ENCODE data around the gene SCAMP5.
A peak's percentile ranks its signal among the peaks of the same experiment; 100 is the strongest.

The SCAMP5 gene

DNA sequence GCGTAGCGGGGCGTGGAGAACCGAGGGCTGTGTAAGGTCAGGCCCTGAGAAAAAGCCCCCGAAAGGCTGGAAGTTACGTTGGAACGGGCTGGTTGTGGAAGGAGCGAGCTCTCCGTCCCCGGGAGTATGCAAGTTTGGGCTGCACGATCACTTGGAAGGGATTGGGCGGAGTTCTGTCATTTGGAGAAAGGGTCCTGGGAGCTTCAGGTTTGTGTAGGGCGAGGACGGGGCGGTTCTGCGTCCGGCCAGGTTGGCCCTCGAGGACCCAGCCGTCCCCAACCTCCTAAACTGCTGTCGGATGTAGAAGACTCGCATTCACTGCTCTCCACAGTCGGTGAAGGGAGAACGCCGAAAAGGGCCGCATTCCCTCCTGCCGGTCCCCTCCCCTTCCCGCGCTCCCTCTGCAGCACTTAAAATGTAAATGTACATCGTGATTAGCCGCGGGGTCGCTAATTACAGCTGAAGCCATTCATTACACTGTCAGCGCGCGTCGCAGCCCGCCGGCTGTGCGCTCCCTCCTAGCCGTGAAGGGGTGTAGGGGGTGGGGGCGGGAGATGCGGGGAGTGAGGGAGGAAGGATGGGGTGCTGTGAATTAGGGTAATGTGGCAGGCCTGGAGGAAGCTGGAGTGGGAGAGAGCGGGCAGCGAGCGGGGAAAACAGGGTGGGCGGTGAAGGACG, 36.3 kb upstream of the SCAMP5 start:
- peak overlapping the region; percentile 58 to 61 for H3K4me3 ChIP-seq (ENCODE audit: low read depth in 1 of 2, low read length in 2 of 2)
- H3K36me3 ChIP-seq (ENCODE audit: control insufficient read depth in 1 of 2, insufficient read depth in 2 of 2, low read length in 2 of 2) = no peaks in the 10 kb centered on the region
- H3K9me3 ChIP-seq (ENCODE audit: control insufficient read depth in 1 of 2, low read length in 2 of 2) = no peaks in the 10 kb centered on the region
- no peak overlapping the region for H3K27ac ChIP-seq (ENCODE audit: low read length)
- peaks cover 11% of the 10 kb centered on the region for H3K27me3 ChIP-seq (ENCODE audit: low read depth, low read length)
- peaks cover 14 to 43% of the 10 kb centered on the region in 2 donors for H3K4me1 ChIP-seq (ENCODE audit: control insufficient read depth in 1 of 2, insufficient read depth in 2 of 2, low read length in 2 of 2)

GRCh38 chr15:74959586-74959939, 35.8 kb upstream of the SCAMP5 start:
- H3K36me3 ChIP-seq (ENCODE audit: control insufficient read depth in 1 of 2, insufficient read depth in 2 of 2, low read length in 2 of 2) = no peaks in the 10 kb centered on the region
- peak overlapping the region in 1 of 2 donors; percentile 61 for H3K4me3 ChIP-seq (ENCODE audit: low read depth in 1 of 2, low read length in 2 of 2)
- H3K27me3 ChIP-seq (ENCODE audit: low read depth, low read length) = peaks cover 11% of the 10 kb centered on the region
- H3K27ac ChIP-seq (ENCODE audit: low read length) = no peak overlapping the region
- no peaks in the 10 kb centered on the region for H3K9me3 ChIP-seq (ENCODE audit: control insufficient read depth in 1 of 2, low read length in 2 of 2)
- peaks cover 14 to 39% of the 10 kb centered on the region in 2 donors for H3K4me1 ChIP-seq (ENCODE audit: control insufficient read depth in 1 of 2, insufficient read depth in 2 of 2, low read length in 2 of 2)

- no peak overlapping the region for H3K27ac ChIP-seq (ENCODE audit: low read length)
- peaks cover 11% of the 10 kb centered on the region for H3K27me3 ChIP-seq (ENCODE audit: low read depth, low read length)
- no peaks in the 10 kb centered on the region for H3K36me3 ChIP-seq (ENCODE audit: control insufficient read depth in 1 of 2, insufficient read depth in 2 of 2, low read length in 2 of 2)
- H3K4me1 ChIP-seq (ENCODE audit: control insufficient read depth in 1 of 2, insufficient read depth in 2 of 2, low read length in 2 of 2) = peaks cover 8 to 33% of the 10 kb centered on the region in 2 donors
- no peaks in the 10 kb centered on the region for H3K9me3 ChIP-seq (ENCODE audit: control insufficient read depth in 1 of 2, low read length in 2 of 2)
- no peak overlapping the region for H3K4me3 ChIP-seq (ENCODE audit: low read depth in 1 of 2, low read length in 2 of 2)
Measured at GRCh38 chr15:74960286-74960685, 35.1 kb upstream of the SCAMP5 start.

DNA sequence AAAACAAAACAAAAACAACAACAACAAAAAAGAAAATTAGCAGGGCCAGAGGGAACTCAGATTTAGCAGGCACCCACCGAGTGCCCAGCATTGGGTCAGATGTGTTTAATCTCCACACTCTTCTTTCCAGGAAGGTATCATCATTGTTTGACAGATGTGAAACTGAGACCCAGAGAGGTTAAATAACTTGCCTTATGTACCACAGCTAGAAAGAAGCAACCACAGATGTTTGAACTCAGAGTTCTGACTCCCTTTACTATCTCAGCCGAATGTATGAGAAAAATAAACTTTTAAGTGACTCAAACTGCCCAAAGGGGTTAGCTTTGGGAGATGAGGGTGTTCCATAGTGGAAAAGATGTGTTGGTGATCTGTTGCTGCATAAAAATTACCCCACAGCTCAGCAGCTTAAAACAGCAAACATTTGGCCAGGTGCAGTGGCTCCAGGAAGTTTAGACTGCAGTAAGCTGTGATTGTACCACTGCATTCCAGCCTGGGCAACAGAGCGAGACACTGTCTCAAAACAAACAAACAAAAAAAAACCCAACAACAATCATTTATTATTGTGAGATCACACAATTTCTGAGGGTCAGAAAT, 34.3 kb upstream of the SCAMP5 start:
- H3K27me3 ChIP-seq (ENCODE audit: low read depth, low read length) = peaks cover 11% of the 10 kb centered on the region
- H3K4me3 ChIP-seq (ENCODE audit: low read depth in 1 of 2, low read length in 2 of 2) = no peak overlapping the region
- peaks cover 8 to 25% of the 10 kb centered on the region in 2 donors for H3K4me1 ChIP-seq (ENCODE audit: control insufficient read depth in 1 of 2, insufficient read depth in 2 of 2, low read length in 2 of 2)
- no peaks in the 10 kb centered on the region for H3K9me3 ChIP-seq (ENCODE audit: control insufficient read depth in 1 of 2, low read length in 2 of 2)
- H3K27ac ChIP-seq (ENCODE audit: low read length) = no peak overlapping the region
- H3K36me3 ChIP-seq (ENCODE audit: control insufficient read depth in 1 of 2, insufficient read depth in 2 of 2, low read length in 2 of 2) = no peaks in the 10 kb centered on the region

DNA sequence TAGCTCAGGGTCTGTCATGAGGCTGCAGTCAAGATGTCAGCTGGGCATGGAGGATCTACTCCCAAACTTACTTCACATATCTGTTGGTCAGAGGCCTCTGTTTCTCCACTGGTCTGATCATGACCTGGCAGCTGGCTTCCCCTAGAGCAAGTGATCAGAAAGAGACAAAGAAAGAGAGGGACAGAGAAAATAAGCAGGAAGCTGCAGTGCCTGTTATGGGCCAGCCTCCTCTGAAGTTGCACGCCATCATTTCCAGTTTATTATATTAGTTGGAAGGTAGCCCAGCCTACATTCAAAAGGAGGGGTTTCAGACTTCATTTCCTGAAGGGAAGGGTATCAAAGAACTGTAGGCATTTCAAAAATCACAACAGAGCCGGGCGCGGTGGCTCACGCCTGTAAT, 33.7 kb upstream of the SCAMP5 start:
- H3K36me3 ChIP-seq (ENCODE audit: control insufficient read depth in 1 of 2, insufficient read depth in 2 of 2, low read length in 2 of 2) = no peaks in the 10 kb centered on the region
- H3K4me3 ChIP-seq (ENCODE audit: low read depth in 1 of 2, low read length in 2 of 2) = no peak overlapping the region
- H3K9me3 ChIP-seq (ENCODE audit: control insufficient read depth in 1 of 2, low read length in 2 of 2) = no peaks in the 10 kb centered on the region
- peaks cover 11% of the 10 kb centered on the region for H3K27me3 ChIP-seq (ENCODE audit: low read depth, low read length)
- no peak overlapping the region for H3K27ac ChIP-seq (ENCODE audit: low read length)
- peaks cover 8 to 21% of the 10 kb centered on the region in 2 donors for H3K4me1 ChIP-seq (ENCODE audit: control insufficient read depth in 1 of 2, insufficient read depth in 2 of 2, low read length in 2 of 2)

DNA sequence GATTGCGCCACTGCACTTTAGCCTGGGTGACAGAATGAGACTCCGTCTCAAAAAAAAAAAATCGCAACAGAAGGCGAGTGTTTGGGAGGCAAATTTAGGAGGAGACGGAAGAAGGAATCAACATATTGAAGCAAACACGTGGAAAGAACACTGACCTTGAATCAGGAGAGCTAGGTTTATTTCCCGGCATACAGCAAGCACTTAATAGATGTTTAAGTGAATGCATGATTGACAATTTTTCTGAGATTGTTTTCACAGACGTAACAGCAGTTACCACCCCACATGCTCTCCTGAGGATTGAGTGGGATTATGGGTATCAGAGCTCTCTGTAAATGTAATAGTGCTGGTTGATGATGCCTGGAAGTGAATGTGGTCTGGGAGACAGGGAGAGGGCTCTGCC, 33.1 kb upstream of the SCAMP5 start:
- H3K27ac ChIP-seq (ENCODE audit: low read length) = no peak overlapping the region
- H3K27me3 ChIP-seq (ENCODE audit: low read depth, low read length) = peaks cover 11% of the 10 kb centered on the region

DNA sequence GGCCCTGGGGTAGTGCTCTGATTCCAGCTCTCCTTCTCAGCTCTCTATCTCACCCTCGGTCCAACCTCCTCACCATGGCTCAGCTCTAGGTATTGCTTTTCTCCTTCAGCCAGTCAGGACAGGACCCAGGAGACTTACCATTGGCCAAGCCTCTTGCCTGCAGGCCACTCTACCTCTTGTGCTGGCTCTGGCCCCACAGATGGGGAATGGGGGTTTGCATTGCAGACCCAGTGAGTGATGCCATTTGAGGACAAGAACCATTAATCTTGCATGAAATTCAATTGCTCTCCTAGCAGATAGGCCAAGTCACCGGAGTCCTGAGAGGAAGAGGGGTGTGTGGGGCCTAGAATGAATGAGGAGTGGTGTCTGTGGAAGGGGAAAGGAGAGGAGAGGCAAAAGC, 32.7 kb upstream of the SCAMP5 start:
- no peaks in the 10 kb centered on the region for H3K36me3 ChIP-seq (ENCODE audit: control insufficient read depth in 1 of 2, insufficient read depth in 2 of 2, low read length in 2 of 2)
- H3K27ac ChIP-seq (ENCODE audit: low read length) = no peak overlapping the region
- H3K27me3 ChIP-seq (ENCODE audit: low read depth, low read length) = peaks cover 7% of the 10 kb centered on the region
- peaks cover 5 to 12% of the 10 kb centered on the region in 2 donors for H3K4me1 ChIP-seq (ENCODE audit: control insufficient read depth in 1 of 2, insufficient read depth in 2 of 2, low read length in 2 of 2)
- no peaks in the 10 kb centered on the region for H3K9me3 ChIP-seq (ENCODE audit: control insufficient read depth in 1 of 2, low read length in 2 of 2)
- H3K4me3 ChIP-seq (ENCODE audit: low read depth in 1 of 2, low read length in 2 of 2) = no peak overlapping the region

More for the DNA sequence above, 33.1 kb upstream of the SCAMP5 start:
- H3K4me1 ChIP-seq (ENCODE audit: control insufficient read depth in 1 of 2, insufficient read depth in 2 of 2, low read length in 2 of 2) = peaks cover 7 to 15% of the 10 kb centered on the region in 2 donors
- H3K4me3 ChIP-seq (ENCODE audit: low read depth in 1 of 2, low read length in 2 of 2) = no peak overlapping the region
- H3K36me3 ChIP-seq (ENCODE audit: control insufficient read depth in 1 of 2, insufficient read depth in 2 of 2, low read length in 2 of 2) = no peaks in the 10 kb centered on the region
- no peaks in the 10 kb centered on the region for H3K9me3 ChIP-seq (ENCODE audit: control insufficient read depth in 1 of 2, low read length in 2 of 2)

GRCh38 chr15:74963213-74963612, 32.1 kb upstream of the SCAMP5 start:
- Histone ChIP-seq H3K27me3 (ENCODE audit: low read depth, low read length) (peaks cover 7% of the 10 kb centered on the region), H3K36me3 (ENCODE audit: control insufficient read depth in 1 of 2, insufficient read depth in 2 of 2, low read length in 2 of 2) (no peaks in the 10 kb centered on the region), H3K27ac (ENCODE audit: low read length) (no peak overlapping the region), H3K4me3 (ENCODE audit: low read depth in 1 of 2, low read length in 2 of 2) (no peak overlapping the region), H3K4me1 (ENCODE audit: control insufficient read depth in 1 of 2, insufficient read depth in 2 of 2, low read length in 2 of 2) (peaks cover 5 to 8% of the 10 kb centered on the region in 2 donors), H3K9me3 (ENCODE audit: control insufficient read depth in 1 of 2, low read length in 2 of 2) (no peaks in the 10 kb centered on the region)

GRCh38 chr15:74964794-74965193, 30.6 kb upstream of the SCAMP5 start:
- H3K36me3 ChIP-seq (ENCODE audit: control insufficient read depth in 1 of 2, insufficient read depth in 2 of 2, low read length in 2 of 2) = no peaks in the 10 kb centered on the region
- no peak overlapping the region for H3K27ac ChIP-seq (ENCODE audit: low read length)
- H3K4me3 ChIP-seq (ENCODE audit: low read depth in 1 of 2, low read length in 2 of 2) = no peak overlapping the region
- H3K27me3 ChIP-seq (ENCODE audit: low read depth, low read length) = no peaks in the 10 kb centered on the region
- peaks cover 0 to 1% of the 10 kb centered on the region in 2 donors for H3K4me1 ChIP-seq (ENCODE audit: control insufficient read depth in 1 of 2, insufficient read depth in 2 of 2, low read length in 2 of 2)
- no peaks in the 10 kb centered on the region for H3K9me3 ChIP-seq (ENCODE audit: control insufficient read depth in 1 of 2, low read length in 2 of 2)

DNA sequence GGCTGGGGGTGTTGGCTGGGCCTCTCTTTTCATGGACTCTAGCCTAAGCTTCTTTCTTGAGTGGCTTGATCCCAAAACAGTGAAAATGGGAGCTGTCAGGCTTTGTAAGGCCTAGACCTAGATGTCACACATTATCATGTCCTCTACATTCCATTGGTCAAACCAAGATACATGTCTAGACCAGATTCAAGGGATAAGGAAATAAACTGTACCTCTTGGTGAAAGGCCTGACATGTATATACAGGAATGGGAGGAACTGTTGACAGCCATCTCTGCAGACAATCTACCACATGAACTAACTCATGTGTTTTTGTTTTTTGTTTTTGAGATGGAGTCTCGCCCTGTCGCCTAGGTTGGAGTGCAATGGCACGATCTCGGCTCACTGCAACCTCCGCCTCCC, 27.7 kb upstream of the SCAMP5 start:
- Histone ChIP-seq H3K27me3 (ENCODE audit: low read depth, low read length) (no peaks in the 10 kb centered on the region), H3K27ac (ENCODE audit: low read length) (no peak overlapping the region), H3K4me3 (ENCODE audit: low read depth in 1 of 2, low read length in 2 of 2) (no peak overlapping the region), H3K4me1 (ENCODE audit: control insufficient read depth in 1 of 2, insufficient read depth in 2 of 2, low read length in 2 of 2) (no peaks in the 10 kb centered on the region), H3K9me3 (ENCODE audit: control insufficient read depth in 1 of 2, low read length in 2 of 2) (no peaks in the 10 kb centered on the region), H3K36me3 (ENCODE audit: control insufficient read depth in 1 of 2, insufficient read depth in 2 of 2, low read length in 2 of 2) (no peaks in the 10 kb centered on the region)

DNA sequence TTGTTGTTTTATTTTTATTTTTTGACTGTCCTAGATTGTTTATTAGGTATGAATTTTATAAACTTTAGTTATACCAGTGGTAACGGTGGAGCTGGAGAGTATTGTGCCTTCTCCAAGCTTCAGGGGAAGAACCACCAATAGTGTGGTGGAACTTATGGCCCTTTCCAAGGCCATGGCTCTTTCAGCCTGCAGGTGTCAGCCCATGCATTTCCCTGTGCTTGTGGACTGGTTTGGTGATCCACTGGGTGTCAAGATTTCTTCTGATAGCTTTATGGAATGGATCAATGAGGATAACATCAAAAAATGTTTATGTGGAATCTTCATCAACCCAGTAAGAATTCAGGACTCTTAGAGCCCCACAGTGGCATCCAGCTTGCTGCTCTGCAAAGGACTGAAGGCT, 19.2 kb upstream of the SCAMP5 start:
- Histone ChIP-seq H3K27me3 (ENCODE audit: low read depth, low read length) (no peaks in the 10 kb centered on the region), H3K4me1 (ENCODE audit: control insufficient read depth in 1 of 2, insufficient read depth in 2 of 2, low read length in 2 of 2) (no peaks in the 10 kb centered on the region), H3K36me3 (ENCODE audit: control insufficient read depth in 1 of 2, insufficient read depth in 2 of 2, low read length in 2 of 2) (no peaks in the 10 kb centered on the region), H3K27ac (ENCODE audit: low read length) (no peak overlapping the region), H3K4me3 (ENCODE audit: low read depth in 1 of 2, low read length in 2 of 2) (no peak overlapping the region), H3K9me3 (ENCODE audit: control insufficient read depth in 1 of 2, low read length in 2 of 2) (no peaks in the 10 kb centered on the region)

DNA sequence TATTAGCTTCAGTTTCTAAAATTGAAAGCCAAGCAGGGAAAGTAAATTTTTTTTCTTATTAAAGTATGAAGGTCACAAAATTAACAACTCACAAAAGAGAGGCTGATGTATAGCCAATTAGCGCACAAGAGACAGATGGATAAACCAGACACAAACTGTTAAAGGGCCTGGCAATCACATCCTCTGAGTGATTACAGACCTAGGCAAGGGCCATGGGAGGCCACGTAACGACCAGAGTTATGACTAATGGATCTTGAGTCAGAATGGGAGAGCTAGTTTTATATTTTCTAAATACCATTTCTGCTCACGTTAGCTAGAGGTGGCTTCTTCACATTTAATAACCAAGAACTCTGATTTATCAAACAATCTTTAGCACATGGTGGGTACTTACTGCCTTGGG, 17.8 kb upstream of the SCAMP5 start:
- no peaks in the 10 kb centered on the region for H3K4me1 ChIP-seq (ENCODE audit: control insufficient read depth in 1 of 2, insufficient read depth in 2 of 2, low read length in 2 of 2)
- H3K4me3 ChIP-seq (ENCODE audit: low read depth in 1 of 2, low read length in 2 of 2) = no peak overlapping the region
- no peaks in the 10 kb centered on the region for H3K27me3 ChIP-seq (ENCODE audit: low read depth, low read length)
- H3K36me3 ChIP-seq (ENCODE audit: control insufficient read depth in 1 of 2, insufficient read depth in 2 of 2, low read length in 2 of 2) = no peaks in the 10 kb centered on the region
- H3K27ac ChIP-seq (ENCODE audit: low read length) = no peak overlapping the region
- H3K9me3 ChIP-seq (ENCODE audit: control insufficient read depth in 1 of 2, low read length in 2 of 2) = no peaks in the 10 kb centered on the region
